SK-N-SH (cell line): Measurements from ENCODE around the gene HSPBP1. TPM values are rescaled to one million over a fixed set of nuclear protein-coding genes. Genes with fewer than 3 reads are reported as not detected.

Experiments used
- CTCF ChIA-PET: fragments of 300-600, 350-600 bp; formaldehyde crosslinking; extraction: SDS; loops from one replicate; lab custom pipeline; 2021; lab: Yijun Ruan, JAX
- POLR2A ChIA-PET: fragments of 350-600 bp; sonication (Branson Sonifier 250); formaldehyde crosslinking; extraction: SDS; loops from one replicate; lab custom pipeline; 2020; ENCODE audit warnings: antibody characterized with exemption, inconsistent platforms; lab: Yijun Ruan, JAX
- DNase-seq: peaks from one replicate; pipeline ENCODE4 v3.0.0; 2012
- H2AFZ ChIP-seq: fragments of 200-600 bp; sonication (generic); 2 replicates; pipeline ENCODE4 v1.8.1; 2016; ENCODE audit warnings: antibody characterized with exemption, mild to moderate bottlenecking, low read depth
- H3F3A ChIP-seq: fragments of 200-600 bp; sonication (generic); replicated peaks from 2 replicates; pipeline ENCODE3; 2016; ENCODE audit warnings: antibody characterized with exemption, mild to moderate bottlenecking; ENCODE audit not compliant: insufficient read depth
- H3K27ac ChIP-seq, 2 experiments: fragments of 200-500 bp in 1 of 2; fragments of 200-600 bp in 1 of 2; sonication (Bioruptor generic) in 1 of 2; sonication (generic), shearing (Covaris generic) in 1 of 2; 2 replicates each; pipeline versions ENCODE4 v1.5.1 to v1.6.1; 2014 to 2016; ENCODE audit warnings: low read depth in 2 of 2, inconsistent platforms in 1 of 2, low read length in 1 of 2, mild to moderate bottlenecking in 1 of 2, mixed read lengths in 1 of 2
- H3K27me3 ChIP-seq: fragments of 200-600 bp; sonication (generic), shearing (Covaris generic); 2 replicates; pipeline ENCODE4 v1.6.1; 2016; ENCODE audit warnings: mixed run types; ENCODE audit not compliant: insufficient read depth
- H3K36me3 ChIP-seq, 2 experiments: fragments of 200-500 bp in 1 of 2; fragments of 200-600 bp in 1 of 2; sonication (Bioruptor generic) in 1 of 2; sonication (generic) in 1 of 2; replicated peaks in 1 of 2; 2 replicates each; pipeline versions ENCODE3 to v1.5.1; 2014 to 2016; ENCODE audit warnings: low read length in 1 of 2, mild to moderate bottlenecking in 1 of 2; ENCODE audit not compliant: insufficient read depth in 2 of 2, control insufficient read depth in 1 of 2
- H3K4me1 ChIP-seq, 2 experiments: fragments of 200-500 bp in 1 of 2; fragments of 200-600 bp in 1 of 2; sonication (Bioruptor generic) in 1 of 2; sonication (generic), shearing (Covaris generic) in 1 of 2; 2 replicates each; pipeline versions ENCODE4 v1.5.1 to v1.6.1; 2014 to 2016; ENCODE audit warnings: low read depth in 1 of 2, low read length in 1 of 2, mixed run types in 1 of 2; ENCODE audit not compliant: insufficient read depth in 2 of 2, control insufficient read depth in 1 of 2
- H3K4me2 ChIP-seq: fragments of 200-600 bp; sonication (generic), shearing (Covaris generic); 2 replicates; pipeline ENCODE4 v1.6.1; 2017; ENCODE audit warnings: mixed run types
- H3K4me3 ChIP-seq, 2 experiments: fragments of 200-500 bp in 1 of 2; fragments of 200-600 bp in 1 of 2; sonication (Bioruptor generic) in 1 of 2; sonication (generic), shearing (Covaris generic) in 1 of 2; 2 replicates each; pipeline versions ENCODE4 v1.5.1 to v1.8.1; 2014 to 2016; ENCODE audit warnings: low read depth in 2 of 2, inconsistent platforms in 1 of 2, low read length in 1 of 2, mild to moderate bottlenecking in 1 of 2, mixed read lengths in 1 of 2, moderate library complexity in 1 of 2
- H3K79me2 ChIP-seq: fragments of 200-600 bp; sonication (generic); 2 replicates; pipeline ENCODE4 v1.8.1; 2017; ENCODE audit warnings: mild to moderate bottlenecking; ENCODE audit not compliant: insufficient read depth
- H3K9ac ChIP-seq: fragments of 200-600 bp; sonication (generic); 2 replicates; pipeline ENCODE4 v1.6.1; 2017; ENCODE audit warnings: mixed run types
- H3K9me2 ChIP-seq: fragments of 200-600 bp; sonication (generic); 2 replicates; pipeline ENCODE4 v1.6.1; 2017; ENCODE audit warnings: mixed run types
- H3K9me3 ChIP-seq: fragments of 200-600 bp; sonication (generic); 2 replicates; pipeline ENCODE4 v1.6.1; 2017; ENCODE audit warnings: mixed run types, mild to moderate bottlenecking, moderate library complexity
- H4K20me1 ChIP-seq: fragments of 200-600 bp; sonication (generic); 2 replicates; pipeline ENCODE4 v1.6.1; 2017; ENCODE audit warnings: mild to moderate bottlenecking, mixed run types; ENCODE audit not compliant: insufficient read depth
- FOSL2 ChIP-seq: IDR thresholded peaks from 2 replicates; pipeline ENCODE4 v1.4.0; 2012; ENCODE audit warnings: low read depth, mild to moderate bottlenecking, moderate library complexity, borderline replicate concordance
- FOXJ3 ChIP-seq: sonication (generic); formaldehyde crosslinking; IDR thresholded peaks from 2 replicates; pipeline ENCODE4 v1.5.1; 2020; ENCODE audit warnings: mild to moderate bottlenecking, missing genetic modification reagents
- GATA2 ChIP-seq: sonication (generic); formaldehyde crosslinking; IDR thresholded peaks from 2 replicates; pipeline ENCODE4 v1.5.0; 2020; ENCODE audit warnings: mild to moderate bottlenecking, missing genetic modification reagents
- MAX ChIP-seq: IDR thresholded peaks from 2 replicates; pipeline ENCODE4 v1.4.0; 2012; ENCODE audit warnings: low read depth
- POLR2AphosphoS5 ChIP-seq: IDR thresholded peaks from 2 replicates; pipeline ENCODE4 v1.6.1; 2012; ENCODE audit warnings: low read depth, low read length
- RAD21 ChIP-seq: IDR thresholded peaks from 2 replicates; pipeline ENCODE4 v1.6.1; 2012; ENCODE audit warnings: mild to moderate bottlenecking, low read length
- RCOR1 ChIP-seq: fragments of 150-350 bp; IDR thresholded peaks from 2 replicates; pipeline ENCODE4 v1.6.1; 2017; ENCODE audit warnings: antibody characterized with exemption, low read length
- RFX5 ChIP-seq: IDR thresholded peaks from 2 replicates; pipeline ENCODE4 v1.6.1; 2012; ENCODE audit warnings: mild to moderate bottlenecking, improper control_type of control experiment, low read length
- SIN3A ChIP-seq: IDR thresholded peaks from 2 replicates; pipeline ENCODE4 v1.6.1; 2012; ENCODE audit warnings: low read depth, mild to moderate bottlenecking, low read length, moderate library complexity, borderline replicate concordance
- TAF1 ChIP-seq: IDR thresholded peaks from 2 replicates; pipeline ENCODE4 v1.6.1; 2012; ENCODE audit warnings: low read depth, mild to moderate bottlenecking, low read length, moderate library complexity, borderline replicate concordance
- TEAD4 ChIP-seq: IDR thresholded peaks from 2 replicates; pipeline ENCODE4 v1.4.0; 2012; ENCODE audit warnings: mild to moderate bottlenecking, borderline replicate concordance; ENCODE audit not compliant: insufficient read depth
- WGBS: methylation state at CpG from one replicate; pipeline ENCODE4 v1.1.6; 2017; ENCODE audit warnings: low lambda C conversion rate; 5-methylcytosine and 5-hydroxymethylcytosine counted together
- polyA plus RNA-seq, 3 experiments: library from polyadenylated mRNA; depleted of rRNA; stranded (reverse); fragments of >200 nt; gene quantifications; 2 replicates each; pipeline ENCODE4 v1.2.3, GENCODE V29; 2012
- TF ChIP-seq, protein P1 (sequence below): IDR thresholded peaks from 2 replicates; pipeline ENCODE4; 2012
- TF ChIP-seq, protein P2 (sequence below): IDR thresholded peaks from 2 replicates; pipeline ENCODE4 v1.6.1; 2012; ENCODE audit warnings: mild to moderate bottlenecking, low read depth, low read length, moderate library complexity

The HSPBP1 gene
- polyA plus RNA-seq, 1 of the 3 experiments (the other 2 are of a cell fraction), result 55.4 TPM

DNA sequence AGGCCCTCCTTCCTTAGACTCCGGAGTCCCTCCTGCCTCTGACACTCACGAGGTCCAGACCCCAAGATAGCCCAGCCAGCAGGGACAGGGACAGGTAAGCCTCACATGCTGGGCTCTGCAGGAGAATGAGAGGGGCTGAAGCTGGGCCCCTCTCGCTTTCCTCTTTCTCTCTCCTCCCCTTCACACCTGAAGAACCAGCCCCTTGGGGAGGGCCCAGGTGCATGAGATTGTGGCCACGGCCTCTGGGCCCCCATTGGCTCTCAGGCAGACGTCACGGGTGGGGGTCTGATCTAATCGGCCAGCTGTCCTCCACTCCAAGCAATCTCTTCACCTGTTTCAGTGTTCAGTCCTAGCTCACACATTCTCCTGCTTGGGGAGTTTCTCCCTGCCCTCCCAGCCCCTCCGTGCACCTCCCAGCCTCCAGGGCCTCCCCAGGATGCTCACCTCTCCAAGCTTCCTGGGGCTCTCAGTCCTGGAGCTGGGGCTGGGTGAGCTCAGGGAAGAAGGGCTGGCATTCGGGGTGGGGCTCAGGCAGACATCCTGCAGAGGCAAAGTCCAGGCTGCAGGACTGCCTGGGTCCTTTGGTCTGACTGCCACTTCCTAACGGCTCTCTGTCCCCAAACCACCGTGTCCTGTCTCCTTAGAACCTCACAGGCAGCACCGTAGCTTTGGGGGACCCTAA lies 42.4 kb upstream of the HSPBP1 start:
- no peak overlapping the region for H2AFZ ChIP-seq
- no peaks in the 10 kb centered on the region for H3K9me2 ChIP-seq
- H3K9ac ChIP-seq, result no peak overlapping the region
- no peaks in the 10 kb centered on the region for H4K20me1 ChIP-seq
- H3F3A ChIP-seq, result no peaks in the 10 kb centered on the region
- H3K27me3 ChIP-seq, result no peaks in the 10 kb centered on the region
- ChIA-PET CTCF (interaction anchor here (0.7 to 3.8 kb wide), 5 partner anchors 18 to 97 kb away, joined by 3 to 21 read pairs (median 3); no protein-coding TSS in a partner anchor), POLR2A (interaction anchor here (1.3 kb wide), 1 partner anchor 9 kb away, joined by 4 read pairs; no protein-coding TSS in a partner anchor)
- H3K4me1 ChIP-seq, result no peaks in the 10 kb centered on the region
- H3K4me2 ChIP-seq, result no peak overlapping the region
- H3K27ac ChIP-seq, result no peak overlapping the region
- DNase-seq, result no peak
- no peaks in the 10 kb centered on the region for H3K79me2 ChIP-seq
- H3K4me3 ChIP-seq, result no peak overlapping the region
- no peaks in the 10 kb centered on the region for H3K36me3 ChIP-seq
- WGBS, result 70% methylated on average over 10 of the region's 12 CpGs
- TF ChIP-seq RFX5, result no peak
- TF ChIP-seq, protein P1, sequence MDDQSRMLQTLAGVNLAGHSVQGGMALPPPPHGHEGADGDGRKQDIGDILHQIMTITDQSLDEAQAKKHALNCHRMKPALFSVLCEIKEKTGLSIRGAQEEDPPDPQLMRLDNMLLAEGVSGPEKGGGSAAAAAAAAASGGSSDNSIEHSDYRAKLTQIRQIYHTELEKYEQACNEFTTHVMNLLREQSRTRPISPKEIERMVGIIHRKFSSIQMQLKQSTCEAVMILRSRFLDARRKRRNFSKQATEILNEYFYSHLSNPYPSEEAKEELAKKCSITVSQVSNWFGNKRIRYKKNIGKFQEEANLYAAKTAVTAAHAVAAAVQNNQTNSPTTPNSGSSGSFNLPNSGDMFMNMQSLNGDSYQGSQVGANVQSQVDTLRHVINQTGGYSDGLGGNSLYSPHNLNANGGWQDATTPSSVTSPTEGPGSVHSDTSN, result no peak
- TF ChIP-seq GATA2 (CRISPR knock-in tag), result no peak
- TF ChIP-seq TEAD4, result no peak
- TF ChIP-seq, protein P2, sequence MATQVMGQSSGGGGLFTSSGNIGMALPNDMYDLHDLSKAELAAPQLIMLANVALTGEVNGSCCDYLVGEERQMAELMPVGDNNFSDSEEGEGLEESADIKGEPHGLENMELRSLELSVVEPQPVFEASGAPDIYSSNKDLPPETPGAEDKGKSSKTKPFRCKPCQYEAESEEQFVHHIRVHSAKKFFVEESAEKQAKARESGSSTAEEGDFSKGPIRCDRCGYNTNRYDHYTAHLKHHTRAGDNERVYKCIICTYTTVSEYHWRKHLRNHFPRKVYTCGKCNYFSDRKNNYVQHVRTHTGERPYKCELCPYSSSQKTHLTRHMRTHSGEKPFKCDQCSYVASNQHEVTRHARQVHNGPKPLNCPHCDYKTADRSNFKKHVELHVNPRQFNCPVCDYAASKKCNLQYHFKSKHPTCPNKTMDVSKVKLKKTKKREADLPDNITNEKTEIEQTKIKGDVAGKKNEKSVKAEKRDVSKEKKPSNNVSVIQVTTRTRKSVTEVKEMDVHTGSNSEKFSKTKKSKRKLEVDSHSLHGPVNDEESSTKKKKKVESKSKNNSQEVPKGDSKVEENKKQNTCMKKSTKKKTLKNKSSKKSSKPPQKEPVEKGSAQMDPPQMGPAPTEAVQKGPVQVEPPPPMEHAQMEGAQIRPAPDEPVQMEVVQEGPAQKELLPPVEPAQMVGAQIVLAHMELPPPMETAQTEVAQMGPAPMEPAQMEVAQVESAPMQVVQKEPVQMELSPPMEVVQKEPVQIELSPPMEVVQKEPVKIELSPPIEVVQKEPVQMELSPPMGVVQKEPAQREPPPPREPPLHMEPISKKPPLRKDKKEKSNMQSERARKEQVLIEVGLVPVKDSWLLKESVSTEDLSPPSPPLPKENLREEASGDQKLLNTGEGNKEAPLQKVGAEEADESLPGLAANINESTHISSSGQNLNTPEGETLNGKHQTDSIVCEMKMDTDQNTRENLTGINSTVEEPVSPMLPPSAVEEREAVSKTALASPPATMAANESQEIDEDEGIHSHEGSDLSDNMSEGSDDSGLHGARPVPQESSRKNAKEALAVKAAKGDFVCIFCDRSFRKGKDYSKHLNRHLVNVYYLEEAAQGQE, result no peak
- TF ChIP-seq RAD21, result no peak
- no peak for TF ChIP-seq TAF1
- no peak for TF ChIP-seq RCOR1
- no peak for TF ChIP-seq SIN3A
- TF ChIP-seq MAX, result no peak
- no peak for TF ChIP-seq FOSL2
- no peak for TF ChIP-seq FOXJ3 (CRISPR knock-in tag)
- no peak for TF ChIP-seq POLR2AphosphoS5
- no peaks in the 10 kb centered on the region for H3K9me3 ChIP-seq
